Measurements from ENCODE around the gene NRG3.

DNA sequence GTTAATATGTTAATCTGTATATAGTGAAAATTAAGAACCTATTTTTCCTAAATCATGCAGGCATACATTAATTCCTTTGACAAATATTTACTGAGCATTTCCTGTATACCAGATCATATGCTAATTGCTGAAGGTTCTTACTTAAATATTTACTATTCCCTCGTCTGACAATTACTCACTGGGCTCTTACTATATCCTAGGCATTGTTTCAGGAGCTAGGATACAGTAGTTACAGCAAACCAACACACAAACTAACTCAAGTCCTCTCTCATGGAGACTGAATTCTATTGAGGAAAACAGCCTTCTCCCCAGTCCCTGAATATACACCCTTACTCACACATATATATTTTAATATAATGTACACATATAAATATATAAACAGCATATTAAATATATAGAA, 786.0 kb downstream of the NRG3 start:
- TF ChIP-seq CTCF (IDR thresholded peaks at IDR 0.05) (no peak), POLR2AphosphoS5 (IDR thresholded peaks at IDR 0.05) (no peak)

Measured in gastroesophageal sphincter (tissue), 3 donors.